ENCODE results near the gene ZSCAN16.

The ZSCAN16 gene

DNA sequence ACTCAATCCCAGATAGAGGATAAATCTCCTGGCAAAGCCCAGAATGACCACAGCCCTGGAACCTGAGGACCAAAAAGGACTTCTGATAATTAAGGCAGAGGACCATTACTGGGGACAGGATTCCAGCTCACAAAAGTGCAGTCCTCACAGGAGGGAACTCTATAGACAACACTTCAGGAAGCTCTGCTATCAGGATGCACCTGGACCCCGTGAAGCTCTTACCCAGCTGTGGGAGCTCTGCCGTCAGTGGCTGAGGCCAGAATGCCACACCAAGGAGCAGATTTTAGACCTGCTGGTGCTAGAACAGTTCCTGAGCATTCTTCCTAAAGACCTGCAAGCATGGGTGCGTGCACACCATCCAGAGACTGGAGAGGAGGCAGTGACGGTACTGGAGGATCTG is 992 bp downstream of the ZSCAN16 start:
- no peak for DNase-seq (ENCODE audit: extremely low read depth in 1 of 2, low read depth in 1 of 2)

DNA sequence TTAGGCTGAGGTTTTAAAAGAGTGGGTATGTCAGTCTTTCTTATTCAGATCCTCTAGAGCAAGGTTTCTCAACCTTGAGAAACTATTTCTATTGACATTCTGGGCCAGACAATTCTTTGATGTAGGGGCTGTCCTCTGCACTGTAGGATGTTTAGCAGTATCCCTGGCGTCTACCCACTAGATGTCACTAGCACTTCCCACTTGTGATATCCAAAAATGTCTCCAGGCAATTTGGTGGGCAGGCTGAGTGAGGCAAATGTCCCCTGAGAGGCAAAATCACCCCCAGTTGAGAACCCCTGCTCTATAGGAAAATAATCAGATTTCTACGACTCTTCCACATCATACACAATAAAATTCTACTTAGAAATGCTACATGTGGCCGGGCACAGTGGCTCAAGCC is 9.6 kb downstream of the ZSCAN16 start:
- no peak for DNase-seq (ENCODE audit: extremely low read depth in 1 of 2, low read depth in 1 of 2)

DNA sequence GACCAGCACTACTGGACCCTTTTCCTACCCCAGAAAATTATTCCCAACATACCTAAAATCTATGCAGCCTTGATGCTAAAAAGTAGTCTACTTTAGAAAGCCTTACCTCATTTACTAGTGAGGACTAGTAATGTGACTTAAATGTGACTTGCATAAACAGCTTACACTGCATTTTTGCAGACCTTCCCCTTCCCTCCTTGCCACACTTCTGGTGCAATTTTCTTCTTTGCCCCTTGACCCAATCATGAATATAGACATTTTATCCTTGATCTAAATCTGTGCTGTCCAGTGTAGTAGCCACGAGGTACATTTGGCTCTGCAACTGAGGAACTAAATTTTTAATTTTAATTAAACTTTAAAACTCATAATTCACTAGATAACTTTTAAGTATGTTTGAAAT is 10.3 kb downstream of the ZSCAN16 start:
- DNase-seq (ENCODE audit: extremely low read depth in 1 of 2, low read depth in 1 of 2): no peak

DNA sequence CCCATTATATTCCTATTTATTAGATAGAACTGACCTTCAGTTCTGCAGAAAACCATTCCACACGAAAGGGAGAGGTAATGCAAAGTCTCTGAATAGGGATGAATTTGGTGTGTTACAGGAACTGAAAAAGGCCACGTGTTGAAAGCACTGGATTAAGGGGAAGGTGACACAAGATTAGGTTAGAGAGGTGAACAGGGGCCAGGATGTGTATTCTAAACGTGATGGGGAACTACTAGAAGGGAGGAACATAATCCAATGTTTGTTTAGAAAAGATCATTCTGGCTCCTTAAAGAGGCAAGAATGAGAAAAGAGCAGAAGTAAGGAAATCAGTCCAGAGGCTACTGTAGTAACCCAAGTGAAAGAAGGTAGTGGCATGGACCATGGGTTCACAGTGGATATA is 11.0 kb downstream of the ZSCAN16 start:
- DNase-seq (ENCODE audit: extremely low read depth in 1 of 2, low read depth in 1 of 2): no peak

DNA sequence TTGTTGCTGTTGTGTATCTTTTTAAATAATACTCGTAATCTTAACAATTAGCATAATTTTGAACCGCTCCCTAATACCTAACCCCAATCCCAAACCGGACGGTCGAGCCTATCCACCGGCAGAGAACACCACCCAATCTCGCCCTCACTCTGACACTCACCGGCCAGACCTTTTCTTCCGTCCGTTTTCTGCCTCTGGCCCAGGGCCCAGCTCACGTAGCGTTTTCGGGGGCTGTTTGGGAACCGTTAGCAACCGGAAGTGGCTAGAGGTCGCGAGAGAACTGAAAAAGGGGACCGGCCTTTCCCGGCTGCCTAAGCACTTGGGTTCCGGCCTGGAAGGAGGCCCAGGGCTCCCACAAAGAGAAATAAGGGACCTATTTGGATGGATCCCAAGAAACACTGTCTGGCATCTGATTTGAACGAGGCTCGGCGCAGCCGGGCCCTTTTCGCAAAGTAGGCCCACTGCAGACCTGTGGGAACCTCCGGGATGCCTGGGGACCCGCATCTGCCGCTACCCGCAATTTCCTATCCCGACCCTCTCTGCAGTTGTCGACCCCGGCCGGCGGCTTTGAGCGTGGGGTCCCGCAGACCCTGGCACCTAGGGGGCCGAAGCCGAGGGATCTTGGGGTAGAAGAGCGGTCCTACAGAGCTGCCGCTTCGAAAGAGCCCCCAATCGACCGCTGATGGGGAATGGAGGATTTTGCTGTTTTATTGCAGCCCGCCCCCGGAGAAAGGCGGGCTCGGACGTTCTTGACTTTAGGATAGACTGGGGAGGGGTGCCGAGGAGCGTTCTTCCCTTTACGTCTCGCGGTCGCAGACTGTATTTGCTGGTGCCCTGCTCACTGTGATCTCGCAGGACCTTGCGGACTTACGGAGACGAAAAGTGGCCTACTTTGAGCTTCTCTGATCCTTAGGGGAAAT is 12.4 kb downstream of the ZSCAN16 start:
- peak; percentile 61 to 63 for DNase-seq (ENCODE audit: extremely low read depth in 1 of 2, low read depth in 1 of 2)

DNA sequence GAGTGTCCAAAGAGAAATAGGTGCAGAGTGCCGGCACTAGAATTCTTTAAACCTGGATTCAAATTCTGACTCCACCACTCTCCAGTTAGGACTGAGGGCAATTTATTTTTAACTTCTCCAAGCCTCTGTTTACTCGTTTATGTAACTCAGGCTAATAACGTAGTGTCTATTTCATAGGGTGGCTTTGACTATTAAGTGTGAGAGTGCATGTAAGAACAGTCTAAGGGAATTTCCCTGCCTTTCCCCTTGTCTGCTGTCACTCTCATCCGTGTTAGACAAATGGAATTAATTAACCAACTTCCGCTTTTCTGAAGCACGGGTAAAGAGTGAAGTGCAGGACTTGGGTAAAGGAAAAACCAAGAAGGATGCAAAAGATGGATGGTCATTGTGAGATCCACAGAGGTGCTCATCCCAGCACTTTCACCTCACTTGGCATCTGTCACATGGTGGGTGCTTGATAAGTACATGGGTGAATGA is 13.1 kb downstream of the ZSCAN16 start:
- DNase-seq (ENCODE audit: extremely low read depth in 1 of 2, low read depth in 1 of 2): no peak

DNA sequence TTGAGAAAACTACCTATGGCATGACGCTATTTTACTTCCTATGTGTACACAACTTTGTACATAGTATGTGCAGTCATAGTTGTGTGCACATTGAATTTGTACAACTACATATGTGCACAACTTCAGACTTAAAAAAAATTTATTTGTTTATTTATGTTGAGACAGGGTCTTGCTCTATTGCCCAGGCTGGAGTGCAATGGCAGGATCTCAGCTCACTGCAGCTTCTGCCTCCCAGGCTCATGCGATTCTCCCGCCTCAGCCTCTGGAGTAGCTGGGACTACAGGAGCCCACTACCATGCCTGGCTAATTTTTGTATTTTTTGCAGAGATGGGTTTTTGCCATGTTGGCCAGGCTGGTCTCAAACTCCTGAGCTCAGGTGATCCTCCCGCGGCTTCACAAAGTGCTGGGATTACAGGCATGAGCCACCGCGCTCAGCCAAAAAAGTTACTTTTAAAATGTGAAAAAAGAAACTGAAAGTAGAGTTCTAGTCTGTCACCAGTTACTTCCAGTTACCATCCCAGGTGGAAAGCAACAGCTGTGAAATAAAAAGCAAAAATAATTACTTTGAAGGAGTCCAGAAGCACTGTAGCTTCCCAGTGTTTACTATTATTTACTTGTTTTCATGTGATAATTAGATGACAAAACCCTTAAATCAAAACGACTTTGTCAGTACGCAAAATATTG is 15.6 kb downstream of the ZSCAN16 start:
- DNase-seq (ENCODE audit: extremely low read depth in 1 of 2, low read depth in 1 of 2): no peak

DNA sequence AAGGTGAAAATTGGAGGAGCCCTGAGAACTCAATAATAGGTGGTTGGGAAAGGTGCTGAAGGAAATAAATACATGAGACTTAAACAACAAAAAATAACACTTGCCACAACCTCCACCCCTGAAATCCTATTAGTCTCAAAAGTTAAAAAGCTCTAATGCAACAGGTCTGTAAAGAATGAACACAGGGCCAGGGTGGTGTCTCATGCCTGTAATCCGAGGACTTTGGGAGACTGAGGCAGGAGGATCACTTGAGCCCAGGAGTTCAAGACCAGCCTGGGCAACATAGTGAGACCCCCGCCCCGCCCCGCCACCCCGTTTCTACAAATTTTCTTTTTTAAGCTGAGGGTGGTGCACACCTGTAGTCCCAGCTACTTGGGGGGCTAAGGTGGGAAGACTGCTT is 16.2 kb downstream of the ZSCAN16 start:
- DNase-seq (ENCODE audit: extremely low read depth in 1 of 2, low read depth in 1 of 2): no peak

DNA sequence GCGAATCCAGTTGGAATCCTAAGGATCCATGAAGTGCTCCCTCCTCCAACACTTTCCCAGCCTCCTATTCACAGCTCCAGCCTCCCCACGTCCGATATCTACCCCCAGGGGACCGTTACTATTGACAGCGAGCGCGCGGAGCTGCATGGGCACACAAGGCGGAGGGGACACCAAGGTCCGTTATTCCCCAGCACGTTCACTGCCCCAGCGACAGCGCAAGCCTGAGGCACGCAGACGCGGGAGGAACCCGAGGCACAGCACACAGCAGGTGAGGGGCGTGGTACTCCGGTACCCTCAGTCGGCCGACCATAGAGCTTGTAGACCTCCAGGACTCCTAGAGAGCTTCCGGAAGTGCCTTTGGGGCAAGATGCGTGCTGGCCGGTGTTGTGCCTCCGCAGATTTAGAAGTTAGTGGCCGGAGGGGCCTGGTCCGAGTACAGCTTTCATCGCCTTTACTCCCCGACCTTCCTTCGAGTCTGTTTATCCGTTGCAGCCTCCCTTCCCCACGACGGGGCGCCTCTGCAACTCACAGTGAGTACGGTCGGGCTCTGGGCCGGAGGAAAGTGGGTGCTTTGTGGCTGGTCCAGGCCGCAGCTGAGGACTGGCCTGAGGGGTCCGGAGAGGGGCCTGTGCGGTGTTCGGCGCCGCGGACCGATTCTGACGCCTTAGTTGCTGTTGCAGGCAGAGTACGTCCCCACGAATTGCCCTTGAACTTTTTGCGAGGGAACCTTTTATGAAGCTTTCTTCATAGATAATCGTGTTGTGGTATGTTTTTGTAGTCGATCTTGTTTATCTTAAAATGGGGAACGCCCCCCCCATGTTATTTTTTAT is 17.3 kb downstream of the ZSCAN16 start, which contains the start of gene ZKSCAN8:
Gene ZKSCAN8 (plus strand): TSS at position 384 of the 830 bp plus-strand sequence. CDS start 6,525 bp downstream, outside the sequence.
- peak; percentile 54 to 55 for DNase-seq (ENCODE audit: extremely low read depth in 1 of 2, low read depth in 1 of 2)

DNA sequence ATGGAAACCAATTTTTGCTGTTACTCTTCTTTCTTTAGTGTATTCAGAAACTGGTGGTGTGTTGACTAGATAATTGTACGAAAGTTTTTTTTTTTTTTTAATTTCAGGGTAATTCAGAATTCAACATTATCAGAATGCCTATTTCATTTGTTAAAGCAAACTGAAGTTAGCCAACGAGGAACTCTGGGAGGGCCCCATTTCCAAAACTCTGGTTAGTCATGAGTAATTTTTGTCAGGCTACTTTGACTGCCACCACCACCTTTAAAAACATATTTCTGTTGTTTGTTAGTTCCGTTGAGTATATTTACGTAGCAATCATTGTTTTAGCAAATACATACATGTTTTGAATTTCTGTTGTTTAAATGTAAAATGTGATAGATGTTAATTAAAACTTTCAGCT is 18.0 kb downstream of the ZSCAN16 start:
- no peak for DNase-seq (ENCODE audit: extremely low read depth in 1 of 2, low read depth in 1 of 2)

DNA sequence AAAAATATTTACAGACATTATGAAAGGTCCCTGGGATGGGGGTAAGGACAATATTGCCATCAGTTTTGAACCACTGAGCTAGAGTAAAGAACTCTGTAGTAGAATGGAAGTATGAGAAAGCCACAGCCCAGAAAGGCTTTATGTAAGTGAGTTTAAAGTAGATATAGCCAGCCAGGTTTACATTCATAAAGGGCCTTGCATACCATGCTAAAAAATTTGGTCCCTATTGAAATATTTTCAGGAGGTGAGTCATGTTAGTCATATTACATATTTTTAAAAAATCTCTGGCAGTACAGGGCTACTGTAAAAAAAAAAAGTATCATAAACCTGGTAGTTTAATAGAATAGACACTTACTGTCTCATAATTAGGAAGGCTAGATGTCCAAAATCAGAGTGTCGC is 20.8 kb downstream of the ZSCAN16 start:
- no peak for DNase-seq (ENCODE audit: extremely low read depth in 1 of 2, low read depth in 1 of 2)

DNA sequence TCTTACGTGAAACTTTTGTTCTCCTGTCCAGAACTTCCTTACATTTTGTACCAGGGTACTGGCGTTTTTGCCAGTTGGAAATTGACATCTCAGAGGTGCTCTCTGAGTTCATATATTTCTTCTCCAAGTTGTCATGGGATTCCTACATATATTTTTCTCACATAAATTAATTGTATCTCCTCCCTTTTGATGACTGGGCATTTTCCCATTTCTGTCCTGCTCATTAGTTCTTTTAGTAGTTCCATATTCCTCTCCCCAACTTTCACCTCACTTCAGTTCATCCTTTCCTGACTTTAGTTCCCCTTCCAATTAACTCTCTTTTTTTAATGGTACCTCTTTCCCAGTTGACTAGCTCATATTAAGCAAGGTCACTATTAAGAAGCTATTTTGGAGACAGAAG is 28.1 kb downstream of the ZSCAN16 start:
- DNase-seq (ENCODE audit: extremely low read depth in 1 of 2, low read depth in 1 of 2): no peak

DNA sequence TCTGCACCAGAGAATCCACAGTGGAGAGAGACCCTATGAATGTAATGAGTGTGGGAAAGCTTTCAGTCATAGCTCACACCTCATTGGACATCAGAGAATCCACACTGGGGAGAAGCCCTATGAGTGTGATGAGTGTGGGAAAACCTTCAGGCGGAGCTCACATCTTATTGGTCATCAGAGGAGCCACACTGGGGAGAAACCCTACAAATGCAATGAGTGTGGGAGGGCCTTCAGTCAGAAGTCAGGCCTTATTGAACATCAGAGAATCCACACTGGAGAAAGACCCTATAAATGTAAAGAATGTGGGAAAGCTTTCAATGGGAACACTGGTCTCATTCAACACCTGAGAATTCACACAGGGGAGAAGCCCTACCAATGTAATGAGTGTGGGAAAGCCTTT is 29.1 kb downstream of the ZSCAN16 start:
- no peak for DNase-seq (ENCODE audit: extremely low read depth in 1 of 2, low read depth in 1 of 2)

DNA sequence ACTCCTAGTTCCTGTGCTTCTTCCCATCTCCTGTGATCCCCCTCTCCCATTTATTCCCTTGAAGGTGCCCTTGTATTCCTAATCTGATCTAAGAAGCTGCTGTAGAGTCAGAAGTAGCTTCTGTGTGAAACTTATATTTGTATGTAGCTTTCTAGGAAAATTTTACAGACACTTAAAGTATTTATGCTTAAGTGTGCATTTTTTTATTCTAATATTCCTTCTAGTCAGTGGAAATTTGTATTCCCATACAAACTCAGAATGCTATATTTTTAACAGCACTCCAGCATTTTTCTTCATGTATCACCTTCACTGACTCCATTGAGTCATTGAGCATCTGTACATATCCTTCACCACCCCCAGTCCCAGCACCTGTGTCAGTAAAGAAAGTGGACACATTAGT is 29.9 kb downstream of the ZSCAN16 start:
- DNase-seq (ENCODE audit: extremely low read depth in 1 of 2, low read depth in 1 of 2): no peak

DNA sequence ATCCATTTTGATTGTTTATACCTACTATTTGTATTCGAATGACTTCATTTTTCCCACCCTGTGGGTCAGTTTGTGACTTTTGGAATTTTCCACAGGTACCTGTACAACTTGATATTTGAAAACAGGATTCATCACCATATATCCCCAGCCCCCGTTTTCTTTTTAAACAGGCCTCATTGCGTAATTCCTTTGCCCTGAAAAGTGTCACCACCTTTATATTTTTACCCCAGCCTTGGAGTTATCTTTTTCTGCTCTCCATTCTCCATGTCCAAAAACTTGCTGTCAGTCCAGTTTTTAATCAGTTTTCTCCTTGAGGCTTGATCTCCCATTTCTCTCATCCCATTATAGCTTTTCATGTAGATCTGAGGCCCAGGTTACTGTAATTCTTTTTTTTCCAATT is 33.9 kb downstream of the ZSCAN16 start:
- DNase-seq (ENCODE audit: extremely low read depth in 1 of 2, low read depth in 1 of 2): no peak

DNA sequence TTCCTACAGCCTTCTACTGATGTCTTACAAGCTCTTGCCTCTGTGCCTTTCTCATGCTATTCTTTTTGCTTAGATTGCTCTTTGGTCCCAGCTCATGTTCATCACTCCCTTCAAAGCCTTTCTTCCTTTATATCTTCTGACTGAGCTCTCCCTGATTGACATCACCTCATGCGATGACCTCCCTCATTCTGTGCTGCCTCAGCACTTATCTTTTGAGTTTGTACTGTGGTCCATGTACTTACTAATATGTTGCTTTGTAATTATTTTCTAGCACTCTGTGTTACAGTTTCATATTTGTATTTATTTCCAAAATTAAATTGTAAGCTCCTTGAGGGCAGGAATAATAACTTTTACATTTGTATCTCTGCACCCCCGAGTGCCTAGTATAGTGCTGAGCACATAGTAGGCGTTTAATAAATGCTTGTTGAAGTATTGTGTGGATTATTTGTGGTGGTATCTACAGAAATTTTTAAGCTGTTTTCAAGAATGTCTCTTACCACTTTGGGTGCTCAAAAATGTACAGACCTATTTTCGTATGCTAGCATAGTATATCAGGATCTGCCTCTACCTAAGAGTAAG is 34.7 kb downstream of the ZSCAN16 start:
- no peak for DNase-seq (ENCODE audit: extremely low read depth in 1 of 2, low read depth in 1 of 2)

DNA sequence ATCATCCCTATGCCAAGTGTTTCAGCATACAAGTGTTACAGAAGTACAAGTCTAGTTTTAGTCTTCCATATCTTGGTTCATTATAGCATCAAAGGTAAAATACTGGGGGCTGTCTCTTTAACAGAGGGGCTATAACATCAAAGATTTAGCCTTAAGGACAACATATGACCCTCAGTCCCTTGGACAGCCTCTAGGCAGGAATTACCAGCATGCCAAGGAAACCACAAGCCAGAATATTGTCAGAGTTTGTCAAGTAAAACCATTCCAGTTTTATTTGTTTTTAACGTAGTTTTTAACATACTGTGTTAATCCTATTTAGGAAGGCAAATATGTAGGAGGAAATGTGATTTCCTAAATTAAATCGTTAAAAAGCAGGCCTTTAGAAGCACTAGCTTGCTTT is 35.8 kb downstream of the ZSCAN16 start:
- DNase-seq (ENCODE audit: extremely low read depth in 1 of 2, low read depth in 1 of 2): no peak

DNA sequence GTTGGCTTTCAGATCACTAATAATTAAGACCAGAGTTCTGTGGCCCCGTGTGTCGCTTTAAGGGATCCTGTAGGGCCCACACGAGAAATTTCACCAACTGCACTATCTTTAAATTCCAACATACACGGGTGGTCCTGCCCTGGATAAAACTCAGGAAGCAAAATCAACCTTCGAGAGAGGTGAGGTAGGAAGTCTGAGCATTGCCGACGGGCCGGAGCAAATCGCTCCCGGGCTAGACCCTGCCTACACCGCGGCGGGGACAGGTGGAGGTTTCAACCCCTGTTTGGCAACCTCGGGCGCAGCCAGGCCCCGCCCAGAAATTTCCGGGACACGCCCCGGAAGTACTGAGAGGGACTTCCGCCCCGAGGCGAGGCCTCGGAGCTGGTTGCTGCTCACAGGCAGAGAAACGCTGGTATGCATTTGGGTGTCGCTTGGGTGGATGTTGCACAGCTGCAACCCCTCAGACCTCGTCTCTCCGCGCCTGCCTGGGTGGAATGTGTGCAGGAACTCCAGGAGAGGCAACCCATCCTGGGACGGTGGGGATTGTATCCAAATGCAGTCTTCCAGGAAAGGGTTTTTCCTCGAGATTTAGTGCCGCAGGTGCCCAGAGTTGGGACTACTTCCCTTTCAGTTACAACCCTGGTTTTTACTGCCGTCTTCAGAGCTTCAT is 37.1 kb downstream of the ZSCAN16 start:
- DNase-seq (ENCODE audit: extremely low read depth in 1 of 2, low read depth in 1 of 2): peak; percentile 41 to 75

DNA sequence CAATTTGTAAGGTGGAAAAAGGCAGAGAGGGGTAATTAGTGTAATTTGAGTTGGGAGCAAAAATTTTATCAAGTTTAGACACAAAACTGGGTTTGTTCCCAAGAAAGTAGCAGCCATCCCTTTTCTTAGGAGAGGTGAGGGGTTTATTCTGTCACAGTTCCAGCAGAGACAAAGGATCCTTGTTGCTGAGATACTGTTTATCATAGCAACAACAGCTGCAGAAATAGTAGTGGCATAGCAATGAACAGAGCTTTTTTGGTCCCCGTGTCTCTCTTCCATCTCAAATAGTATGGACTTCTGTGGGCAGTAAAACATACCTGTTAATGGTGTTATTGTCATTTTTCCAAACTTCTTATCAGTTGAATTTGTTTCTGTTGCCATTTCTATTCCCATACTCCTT is 41.2 kb downstream of the ZSCAN16 start:
- no peak for DNase-seq (ENCODE audit: extremely low read depth in 1 of 2, low read depth in 1 of 2)

DNA sequence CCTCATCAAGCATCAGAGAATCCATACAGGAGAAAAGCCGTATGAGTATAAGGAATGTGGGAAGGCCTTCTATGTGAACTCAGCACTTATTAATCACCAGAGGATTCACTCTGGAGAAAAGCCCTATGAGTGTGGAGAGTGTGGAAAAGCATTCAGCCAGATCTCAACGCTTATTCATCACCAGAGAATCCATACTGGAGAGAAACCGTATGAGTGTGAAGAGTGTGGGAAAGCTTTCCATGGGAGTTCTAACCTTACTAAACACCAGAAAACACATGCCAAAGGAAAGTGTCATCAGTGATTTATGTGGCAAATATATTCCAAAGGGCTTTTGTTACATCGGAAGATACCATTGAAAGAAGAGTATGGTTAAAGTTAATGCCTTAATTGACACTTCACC is 42.7 kb downstream of the ZSCAN16 start:
- no peak for DNase-seq (ENCODE audit: extremely low read depth in 1 of 2, low read depth in 1 of 2)

Measured in activated CD8-positive, alpha-beta memory T cell treated with anti-CD3 and anti-CD28 coated beads for 1 hour (primary cell).